ENCODE measurements around the gene VAX1.

DNA sequence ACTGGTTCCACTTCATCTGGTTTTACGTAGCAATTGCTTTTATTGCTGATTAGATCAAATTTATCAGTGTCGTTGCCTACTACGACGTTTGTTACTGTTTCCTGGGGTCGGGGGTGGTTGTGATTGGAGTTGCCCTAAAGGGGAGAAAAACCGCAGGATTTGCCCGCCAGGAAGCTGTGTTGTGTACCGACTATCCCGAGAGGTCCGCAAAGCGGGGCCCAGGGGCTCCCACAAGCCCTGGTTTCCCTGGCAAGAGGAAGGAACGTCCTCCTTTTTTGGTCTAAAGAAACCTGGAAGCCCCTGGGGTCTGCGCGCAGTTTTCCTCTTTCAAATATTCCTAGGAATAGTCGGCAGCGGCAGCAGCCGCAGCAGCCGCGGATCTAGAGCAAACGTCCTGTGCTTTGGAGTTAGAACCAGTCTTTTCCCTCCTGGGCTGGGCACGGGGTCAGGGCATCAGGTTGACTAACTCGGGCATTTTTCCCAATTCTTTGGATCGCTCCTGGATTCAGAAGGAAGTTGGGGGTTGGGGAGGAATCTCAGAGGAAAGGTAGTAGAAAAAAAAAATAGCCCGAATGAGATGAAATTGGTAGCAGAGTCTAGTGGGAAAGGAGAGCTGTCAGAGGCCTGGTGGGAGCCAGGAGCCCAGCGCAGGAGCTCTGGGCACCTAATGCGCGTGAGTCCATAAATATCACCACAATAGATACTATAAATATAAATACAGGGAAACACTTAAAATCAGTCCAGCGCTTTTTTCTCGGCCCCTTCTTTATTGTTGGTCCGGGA is 4.6 kb downstream of the VAX1 start:
- TF ChIP-seq, protein P1, sequence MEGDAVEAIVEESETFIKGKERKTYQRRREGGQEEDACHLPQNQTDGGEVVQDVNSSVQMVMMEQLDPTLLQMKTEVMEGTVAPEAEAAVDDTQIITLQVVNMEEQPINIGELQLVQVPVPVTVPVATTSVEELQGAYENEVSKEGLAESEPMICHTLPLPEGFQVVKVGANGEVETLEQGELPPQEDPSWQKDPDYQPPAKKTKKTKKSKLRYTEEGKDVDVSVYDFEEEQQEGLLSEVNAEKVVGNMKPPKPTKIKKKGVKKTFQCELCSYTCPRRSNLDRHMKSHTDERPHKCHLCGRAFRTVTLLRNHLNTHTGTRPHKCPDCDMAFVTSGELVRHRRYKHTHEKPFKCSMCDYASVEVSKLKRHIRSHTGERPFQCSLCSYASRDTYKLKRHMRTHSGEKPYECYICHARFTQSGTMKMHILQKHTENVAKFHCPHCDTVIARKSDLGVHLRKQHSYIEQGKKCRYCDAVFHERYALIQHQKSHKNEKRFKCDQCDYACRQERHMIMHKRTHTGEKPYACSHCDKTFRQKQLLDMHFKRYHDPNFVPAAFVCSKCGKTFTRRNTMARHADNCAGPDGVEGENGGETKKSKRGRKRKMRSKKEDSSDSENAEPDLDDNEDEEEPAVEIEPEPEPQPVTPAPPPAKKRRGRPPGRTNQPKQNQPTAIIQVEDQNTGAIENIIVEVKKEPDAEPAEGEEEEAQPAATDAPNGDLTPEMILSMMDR (IDR thresholded peaks at IDR 0.05) = no peak
- TF ChIP-seq POLR2AphosphoS5 (IDR thresholded peaks at IDR 0.05) (no peak), POLR2A (IDR thresholded peaks at IDR 0.05) (no peak)

Measured in upper lobe of left lung (tissue), 4 donors.